Measurements from ENCODE around the gene HCAR1.

DNA sequence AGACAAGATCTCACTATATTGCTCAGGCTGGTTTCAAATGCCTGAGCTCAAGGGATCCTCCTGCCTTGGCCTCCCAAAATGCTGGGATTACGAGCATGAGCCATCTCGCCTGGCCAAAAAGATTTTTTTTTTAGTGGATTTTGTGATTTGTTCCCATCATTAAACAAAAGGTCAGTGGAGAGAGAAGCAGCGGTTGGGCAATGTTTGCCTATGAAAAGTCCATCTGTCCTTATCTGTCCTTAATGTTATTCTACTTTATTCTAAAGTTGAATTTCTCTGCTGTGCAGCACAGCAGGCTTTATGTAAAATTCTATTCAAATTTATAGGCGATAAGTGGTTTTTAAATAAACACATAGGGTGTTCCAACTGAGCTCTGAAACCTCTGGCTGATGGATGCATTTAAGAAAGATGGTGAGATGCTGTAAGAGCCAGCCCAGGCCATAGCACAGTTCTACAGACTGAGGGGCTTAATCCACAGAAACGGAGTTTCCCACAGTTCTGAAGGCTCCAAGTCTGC lies 46.3 kb downstream of the HCAR1 start:
- TF ChIP-seq, protein P1, sequence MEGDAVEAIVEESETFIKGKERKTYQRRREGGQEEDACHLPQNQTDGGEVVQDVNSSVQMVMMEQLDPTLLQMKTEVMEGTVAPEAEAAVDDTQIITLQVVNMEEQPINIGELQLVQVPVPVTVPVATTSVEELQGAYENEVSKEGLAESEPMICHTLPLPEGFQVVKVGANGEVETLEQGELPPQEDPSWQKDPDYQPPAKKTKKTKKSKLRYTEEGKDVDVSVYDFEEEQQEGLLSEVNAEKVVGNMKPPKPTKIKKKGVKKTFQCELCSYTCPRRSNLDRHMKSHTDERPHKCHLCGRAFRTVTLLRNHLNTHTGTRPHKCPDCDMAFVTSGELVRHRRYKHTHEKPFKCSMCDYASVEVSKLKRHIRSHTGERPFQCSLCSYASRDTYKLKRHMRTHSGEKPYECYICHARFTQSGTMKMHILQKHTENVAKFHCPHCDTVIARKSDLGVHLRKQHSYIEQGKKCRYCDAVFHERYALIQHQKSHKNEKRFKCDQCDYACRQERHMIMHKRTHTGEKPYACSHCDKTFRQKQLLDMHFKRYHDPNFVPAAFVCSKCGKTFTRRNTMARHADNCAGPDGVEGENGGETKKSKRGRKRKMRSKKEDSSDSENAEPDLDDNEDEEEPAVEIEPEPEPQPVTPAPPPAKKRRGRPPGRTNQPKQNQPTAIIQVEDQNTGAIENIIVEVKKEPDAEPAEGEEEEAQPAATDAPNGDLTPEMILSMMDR (tag by site-specific recombination; IDR thresholded peaks at IDR 0.05): no peak
- TF ChIP-seq, protein P2, sequence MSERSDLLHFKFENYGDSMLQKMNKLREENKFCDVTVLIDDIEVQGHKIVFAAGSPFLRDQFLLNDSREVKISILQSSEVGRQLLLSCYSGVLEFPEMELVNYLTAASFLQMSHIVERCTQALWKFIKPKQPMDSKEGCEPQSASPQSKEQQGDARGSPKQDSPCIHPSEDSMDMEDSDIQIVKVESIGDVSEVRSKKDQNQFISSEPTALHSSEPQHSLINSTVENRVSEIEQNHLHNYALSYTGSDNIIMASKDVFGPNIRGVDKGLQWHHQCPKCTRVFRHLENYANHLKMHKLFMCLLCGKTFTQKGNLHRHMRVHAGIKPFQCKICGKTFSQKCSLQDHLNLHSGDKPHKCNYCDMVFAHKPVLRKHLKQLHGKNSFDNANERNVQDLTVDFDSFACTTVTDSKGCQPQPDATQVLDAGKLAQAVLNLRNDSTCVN (tag by site-specific recombination; optimal IDR thresholded peaks at IDR 0.05): no peak
- TF ChIP-seq BCL11B (tag by site-specific recombination; IDR thresholded peaks at IDR 0.05; ENCODE audit: low read depth) (no peak), ZNF785 (tag by site-specific recombination; IDR thresholded peaks at IDR 0.05) (no peak), HOXC10 (CRISPR knock-in tag; IDR thresholded peaks at IDR 0.05) (no peak), ZBTB21 (tag by site-specific recombination; IDR thresholded peaks at IDR 0.05) (no peak), PRDM1 (tag by site-specific recombination; IDR thresholded peaks at IDR 0.05) (no peak), BCL11A (tag by site-specific recombination; IDR thresholded peaks at IDR 0.05; ENCODE audit: low read depth) (no peak)

All from HEK293 (cell line).